GM10248 (cell line): ENCODE data around the gene DNM3.

Experiments used
- CTCF ChIA-PET: fragments of 300-600 bp; sonication (Branson Sonifier 250); formaldehyde crosslinking; extraction: SDS; loops from one replicate; lab custom pipeline; 2021; ENCODE audit warnings: antibody characterized with exemption; lab: Yijun Ruan, JAX
- POLR2A ChIA-PET: fragments of 350-650 bp; sonication (Branson Sonifier 250); formaldehyde crosslinking; extraction: SDS; loops from one replicate; lab custom pipeline; 2020; ENCODE audit warnings: antibody characterized with exemption; lab: Yijun Ruan, JAX
- DNase-seq: peaks from one replicate; pipeline ENCODE4 v3.0.0; 2012; ENCODE audit errors: extremely low spot score
- CTCF ChIP-seq: IDR thresholded peaks from 2 replicates; pipeline ENCODE4 v1.5.1; 2012; ENCODE audit warnings: mild to moderate bottlenecking, low read depth; ENCODE audit errors: extremely low read depth, missing control alignments, control extremely low read depth

DNM3 gene

DNA sequence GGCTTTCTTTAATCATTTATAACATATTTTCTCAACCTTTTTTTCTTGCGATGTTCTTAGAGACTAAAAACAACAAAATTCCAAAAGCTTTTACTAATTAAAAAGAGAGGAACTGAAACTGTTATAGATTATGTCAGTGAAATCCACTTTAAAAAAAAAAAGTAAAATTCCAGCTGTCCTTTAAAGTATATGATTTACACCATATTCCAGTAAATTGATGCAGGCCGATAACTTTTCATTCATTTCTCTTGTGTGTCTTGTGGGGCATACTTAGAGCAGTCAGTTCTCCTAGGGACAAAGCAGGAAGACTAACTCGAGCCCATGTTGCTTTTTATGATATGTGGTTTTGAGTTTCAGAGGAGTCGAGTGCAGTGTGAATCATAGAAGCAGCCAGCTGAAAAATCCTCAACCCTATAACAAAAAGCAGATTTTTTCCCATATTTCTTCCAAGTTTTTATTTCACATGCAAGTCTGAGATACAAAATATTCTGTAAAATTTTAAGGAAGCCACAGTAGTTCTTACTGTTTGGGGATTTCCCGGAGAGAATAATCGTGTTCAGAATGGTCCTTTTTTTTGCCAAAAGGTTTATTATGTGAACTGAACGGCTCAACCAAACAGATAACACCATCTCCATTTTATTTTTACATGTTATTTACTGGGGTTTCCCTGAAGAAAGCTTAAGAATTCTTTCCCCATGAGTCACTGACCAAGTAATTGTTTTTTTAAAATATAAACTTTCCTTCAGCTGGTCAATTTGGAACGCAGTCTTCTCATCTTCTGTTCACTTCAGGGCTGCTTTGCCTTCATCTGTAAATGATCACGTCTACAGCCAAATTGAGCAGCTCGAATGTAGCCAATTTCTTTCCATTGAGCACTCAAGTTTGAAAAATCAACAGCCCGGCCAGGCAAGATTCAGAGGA is 502.2 kb downstream of the DNM3 start:
- DNase-seq: no peak
- ChIA-PET POLR2A (interaction anchor here (1.2 kb wide), 1 partner anchor 47 kb away, joined by 3 read pairs; no protein-coding TSS in a partner anchor), CTCF (interaction anchor here (1.2 to 3.3 kb wide), 3 partner anchors 12 to 57 kb away, joined by 3 to 14 read pairs (median 3); no protein-coding TSS in a partner anchor)
- no peak for TF ChIP-seq CTCF

DNA sequence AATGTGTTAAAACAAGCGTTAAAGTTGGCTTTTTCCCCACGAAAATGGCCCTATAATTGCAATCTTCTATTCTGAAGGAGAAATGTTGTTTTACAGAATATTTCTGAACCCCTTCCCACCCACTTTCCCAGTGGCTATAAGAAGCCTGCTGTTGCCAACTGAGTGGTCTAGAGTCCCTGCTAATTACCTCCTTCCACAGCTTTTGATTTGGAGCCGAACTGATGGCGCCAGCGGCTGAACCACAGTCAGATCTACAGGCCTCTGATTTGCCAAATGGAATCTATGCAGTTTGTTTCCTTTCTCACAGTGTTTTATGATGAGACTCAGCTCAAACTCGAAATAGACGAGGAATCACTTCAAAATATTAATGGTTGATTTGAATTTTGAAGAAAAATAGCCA is 503.1 kb downstream of the DNM3 start:
- ChIA-PET CTCF (interaction anchor here (1.1 to 3.3 kb wide), 2 partner anchors 11 to 15 kb away, joined by 3 to 14 read pairs; no protein-coding TSS in a partner anchor), POLR2A (no interaction called here)
- no peak for DNase-seq

DNA sequence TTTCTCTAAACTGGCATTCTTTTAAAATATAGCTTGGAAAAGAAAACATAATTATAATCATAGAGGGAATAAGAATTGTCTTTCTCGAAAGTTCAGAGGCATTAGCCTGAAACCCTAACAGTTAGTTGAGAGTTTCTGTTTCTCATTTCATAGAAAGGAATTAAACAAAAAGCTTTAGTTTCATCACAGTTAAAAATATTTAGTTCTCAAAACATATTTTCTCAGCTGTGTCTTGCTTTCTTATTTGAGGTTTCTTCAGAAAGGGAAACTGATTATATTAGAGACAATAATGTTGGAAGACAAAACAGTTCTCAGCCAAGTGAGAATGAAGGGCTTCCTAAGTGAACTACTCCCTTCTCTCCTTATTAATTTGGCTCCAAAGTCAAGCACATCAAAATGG is 503.8 kb downstream of the DNM3 start:
- POLR2A ChIA-PET: no interaction called here
- CTCF ChIA-PET: interaction anchor here (1.1 to 3.3 kb wide), 2 partner anchors 10 to 14 kb away, joined by 3 to 14 read pairs; no protein-coding TSS in a partner anchor
- TF ChIP-seq CTCF: no peak
- no peak for DNase-seq

More for the DNA sequence above, 503.1 kb downstream of the DNM3 start:
- no peak for TF ChIP-seq CTCF

DNA sequence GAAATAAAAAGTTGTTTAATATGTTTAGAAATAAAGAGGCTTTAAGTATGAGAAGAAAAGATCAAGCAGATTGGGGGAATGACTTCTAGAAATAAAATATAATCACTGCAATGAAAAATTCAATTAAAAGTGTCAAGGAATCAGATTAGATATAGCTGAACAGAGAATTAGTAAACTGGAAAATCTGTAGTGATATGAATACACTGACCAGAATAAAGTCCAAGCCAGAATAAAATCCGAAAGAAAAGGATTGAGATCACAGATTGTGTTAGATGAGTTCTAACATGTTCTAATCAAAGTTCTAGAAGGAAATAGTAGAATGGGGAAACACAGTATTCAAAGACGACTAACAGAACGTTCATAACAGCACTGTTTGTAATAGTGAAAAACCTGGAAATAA is 506.1 kb downstream of the DNM3 start:
- no peak for TF ChIP-seq CTCF
- POLR2A ChIA-PET: no interaction called here
- CTCF ChIA-PET: no interaction called here
- DNase-seq: no peak

GRCh38 chr1:172350856-172351255 is 509.6 kb downstream of the DNM3 start:
- POLR2A ChIA-PET: no interaction called here

More at GRCh38 chr1:172350856-172351255, 509.6 kb downstream of the DNM3 start:
- DNase-seq: no peak
- TF ChIP-seq CTCF: no peak
- CTCF ChIA-PET: interaction anchor here (0.6 to 1.1 kb wide), 3 partner anchors 9 to 22 kb away, joined by 3 read pairs; no protein-coding TSS in a partner anchor
